ENCODE measurements around the gene HMCN1. TPM values are rescaled to one million over a fixed set of nuclear protein-coding genes. Genes with fewer than 3 reads are reported as not detected.

Gene HMCN1
- total RNA-seq, 1 donor from 2014 or later = 28.0 TPM

GRCh38 chr1:185835191-185835590, 101.0 kb downstream of the HMCN1 start:
- intact Hi-C loops (cut with DNase I) = no loop called here
- TF ChIP-seq, protein P1, sequence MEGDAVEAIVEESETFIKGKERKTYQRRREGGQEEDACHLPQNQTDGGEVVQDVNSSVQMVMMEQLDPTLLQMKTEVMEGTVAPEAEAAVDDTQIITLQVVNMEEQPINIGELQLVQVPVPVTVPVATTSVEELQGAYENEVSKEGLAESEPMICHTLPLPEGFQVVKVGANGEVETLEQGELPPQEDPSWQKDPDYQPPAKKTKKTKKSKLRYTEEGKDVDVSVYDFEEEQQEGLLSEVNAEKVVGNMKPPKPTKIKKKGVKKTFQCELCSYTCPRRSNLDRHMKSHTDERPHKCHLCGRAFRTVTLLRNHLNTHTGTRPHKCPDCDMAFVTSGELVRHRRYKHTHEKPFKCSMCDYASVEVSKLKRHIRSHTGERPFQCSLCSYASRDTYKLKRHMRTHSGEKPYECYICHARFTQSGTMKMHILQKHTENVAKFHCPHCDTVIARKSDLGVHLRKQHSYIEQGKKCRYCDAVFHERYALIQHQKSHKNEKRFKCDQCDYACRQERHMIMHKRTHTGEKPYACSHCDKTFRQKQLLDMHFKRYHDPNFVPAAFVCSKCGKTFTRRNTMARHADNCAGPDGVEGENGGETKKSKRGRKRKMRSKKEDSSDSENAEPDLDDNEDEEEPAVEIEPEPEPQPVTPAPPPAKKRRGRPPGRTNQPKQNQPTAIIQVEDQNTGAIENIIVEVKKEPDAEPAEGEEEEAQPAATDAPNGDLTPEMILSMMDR (IDR thresholded peaks at IDR 0.05) = no peak
- Histone ChIP-seq H3K4me3 (no peak overlapping the region), H3K27ac (no peak overlapping the region), H3K4me1 (no peaks in the 10 kb centered on the region), H3K27me3 (ENCODE audit: low read depth) (no peaks in the 10 kb centered on the region), H3K36me3 (no peaks in the 10 kb centered on the region), H3K9me3 (no peaks in the 10 kb centered on the region)
- ATAC-seq (no peak), DNase-seq (no peak)

GRCh38 chr1:185837711-185838110, 103.5 kb downstream of the HMCN1 start:
- Histone ChIP-seq H3K4me1 (no peaks in the 10 kb centered on the region), H3K9me3 (no peaks in the 10 kb centered on the region), H3K27me3 (ENCODE audit: low read depth) (no peaks in the 10 kb centered on the region), H3K4me3 (no peak overlapping the region), H3K36me3 (no peaks in the 10 kb centered on the region), H3K27ac (no peak overlapping the region)
- intact Hi-C loops (cut with DNase I) = no loop called here
- TF ChIP-seq, protein P1 (IDR thresholded peaks at IDR 0.05) = no peak
- ATAC-seq (no peak), DNase-seq (no peak)

DNA sequence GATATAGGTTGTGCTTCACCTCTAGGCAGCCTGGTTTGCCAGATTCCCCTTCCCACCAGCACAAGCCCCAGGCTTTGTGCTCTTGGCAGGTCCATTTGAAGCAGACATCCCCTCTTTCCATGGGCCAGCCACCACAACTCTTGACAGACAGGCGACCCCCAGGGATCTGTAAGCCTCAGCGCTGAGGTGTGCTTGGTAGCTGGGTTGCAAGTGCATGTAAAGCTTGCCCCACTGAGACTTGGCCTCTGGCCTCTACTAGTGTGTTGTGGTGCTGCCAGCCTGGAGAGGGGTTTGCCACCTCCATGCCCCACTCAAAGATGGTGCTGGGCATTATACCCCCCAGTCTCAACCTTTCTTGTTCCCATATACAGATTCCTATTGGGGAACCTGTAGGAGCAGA, 103.9 kb downstream of the HMCN1 start:
- H3K27me3 ChIP-seq (ENCODE audit: low read depth) = no peaks in the 10 kb centered on the region
- no peak overlapping the region for H3K27ac ChIP-seq
- no peaks in the 10 kb centered on the region for H3K36me3 ChIP-seq
- ATAC-seq (no peak), DNase-seq (no peak)
- H3K4me3 ChIP-seq = no peak overlapping the region
- intact Hi-C loops (cut with DNase I) = no loop called here
- TF ChIP-seq, protein P1 (IDR thresholded peaks at IDR 0.05) = no peak
- H3K4me1 ChIP-seq = no peaks in the 10 kb centered on the region
- H3K9me3 ChIP-seq = no peaks in the 10 kb centered on the region

DNA sequence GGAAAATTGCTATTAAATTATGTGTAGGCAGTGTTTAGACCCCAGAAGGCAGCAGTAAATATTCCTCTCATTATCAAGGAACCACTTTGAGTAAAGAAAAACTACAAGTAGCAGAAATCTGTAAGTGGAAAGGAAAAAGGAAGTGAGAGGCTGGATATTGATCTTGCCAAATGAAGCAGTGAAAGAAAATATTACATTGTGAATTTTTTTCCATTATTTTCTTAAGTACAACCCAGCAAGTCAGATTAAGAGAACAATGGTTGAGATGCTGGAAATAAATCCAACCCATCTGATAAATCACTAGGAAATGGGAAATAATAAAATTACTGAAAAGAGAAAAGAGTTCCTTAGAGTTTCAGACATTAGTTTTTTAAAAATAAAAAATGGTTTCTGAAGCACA, 106.7 kb downstream of the HMCN1 start:
- H3K9me3 ChIP-seq = no peaks in the 10 kb centered on the region
- H3K36me3 ChIP-seq = no peaks in the 10 kb centered on the region
- TF ChIP-seq, protein P1 (IDR thresholded peaks at IDR 0.05) = no peak
- ATAC-seq (no peak), DNase-seq (no peak)
- intact Hi-C loops (cut with DNase I) = no loop called here
- no peaks in the 10 kb centered on the region for H3K27me3 ChIP-seq (ENCODE audit: low read depth)
- no peaks in the 10 kb centered on the region for H3K4me1 ChIP-seq
- H3K27ac ChIP-seq = no peak overlapping the region
- no peak overlapping the region for H3K4me3 ChIP-seq

GRCh38 chr1:185843297-185843869, 109.2 kb downstream of the HMCN1 start:
- Histone ChIP-seq H3K36me3 (no peaks in the 10 kb centered on the region), H3K4me1 (no peaks in the 10 kb centered on the region), H3K27ac (no peak overlapping the region), H3K4me3 (no peak overlapping the region), H3K9me3 (no peaks in the 10 kb centered on the region), H3K27me3 (ENCODE audit: low read depth) (no peaks in the 10 kb centered on the region)
- ATAC-seq (no peak), DNase-seq (no peak)
- intact Hi-C loops (cut with DNase I) = no loop called here
- TF ChIP-seq, protein P1 (IDR thresholded peaks at IDR 0.05) = no peak
